ENCODE measurements around the gene LAMA5. TPM values are rescaled to one million over a fixed set of nuclear protein-coding genes. Genes with fewer than 3 reads are reported as not detected.

Gene LAMA5
- total and polyA plus RNA-seq, 9 donors, result 4.7 to 115 (median 42.2) TPM

DNA sequence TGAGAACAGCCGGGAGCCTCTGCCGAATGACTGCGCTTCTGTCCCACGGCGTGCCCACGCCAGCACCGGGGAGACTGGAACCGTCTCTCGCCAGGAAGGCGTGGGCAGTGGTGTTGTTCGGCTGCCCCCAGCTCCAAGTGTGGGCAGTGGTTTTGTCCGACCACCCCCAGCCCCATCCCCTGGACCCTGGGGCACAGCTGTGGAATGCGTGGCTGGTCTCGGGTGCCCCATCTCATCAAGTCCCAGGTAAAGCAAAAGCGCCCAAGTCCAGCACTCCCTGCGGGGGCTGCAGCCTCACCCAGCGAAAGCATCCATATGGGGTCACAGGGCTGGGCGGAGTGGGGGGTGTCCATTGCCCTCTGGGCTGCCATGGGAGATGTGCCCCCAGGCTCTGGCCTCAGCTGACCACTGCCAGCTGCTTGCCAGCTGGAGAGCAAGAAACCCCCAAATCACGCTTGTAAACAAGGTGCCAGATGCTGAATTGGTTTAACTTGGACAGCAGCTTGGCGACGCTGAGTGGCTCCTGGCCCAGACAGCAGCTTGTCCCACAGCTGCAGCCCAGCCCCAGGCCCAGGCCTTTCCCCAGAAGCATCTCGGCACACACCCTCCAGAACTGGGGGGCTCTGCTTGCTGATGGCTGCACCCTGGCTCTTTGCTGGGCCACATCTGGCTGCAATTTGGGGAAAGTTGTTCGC lies 35.5 kb upstream of the LAMA5 start:
- Histone ChIP-seq H3K4me1 (ENCODE audit: insufficient read depth) (peaks cover 11% of the 10 kb centered on the region), H3K9me3 (no peaks in the 10 kb centered on the region), H3K27ac (no peak overlapping the region), H3K36me3 (no peaks in the 10 kb centered on the region), H3K4me3 (no peak overlapping the region), H3K27me3 (no peaks in the 10 kb centered on the region)
- intact Hi-C loops (cut with DNase I), result loop anchor here in 2 of 4 donors (10.0 kb wide), 2 partner anchors 242 to 388 kb away; partner anchors contain the start of gene SLCO4A1 (in 1 of the 2)
- no peak for DNase-seq
- no peak for TF ChIP-seq EP300 (IDR thresholded peaks at IDR 0.05)
- TF ChIP-seq, protein P1, sequence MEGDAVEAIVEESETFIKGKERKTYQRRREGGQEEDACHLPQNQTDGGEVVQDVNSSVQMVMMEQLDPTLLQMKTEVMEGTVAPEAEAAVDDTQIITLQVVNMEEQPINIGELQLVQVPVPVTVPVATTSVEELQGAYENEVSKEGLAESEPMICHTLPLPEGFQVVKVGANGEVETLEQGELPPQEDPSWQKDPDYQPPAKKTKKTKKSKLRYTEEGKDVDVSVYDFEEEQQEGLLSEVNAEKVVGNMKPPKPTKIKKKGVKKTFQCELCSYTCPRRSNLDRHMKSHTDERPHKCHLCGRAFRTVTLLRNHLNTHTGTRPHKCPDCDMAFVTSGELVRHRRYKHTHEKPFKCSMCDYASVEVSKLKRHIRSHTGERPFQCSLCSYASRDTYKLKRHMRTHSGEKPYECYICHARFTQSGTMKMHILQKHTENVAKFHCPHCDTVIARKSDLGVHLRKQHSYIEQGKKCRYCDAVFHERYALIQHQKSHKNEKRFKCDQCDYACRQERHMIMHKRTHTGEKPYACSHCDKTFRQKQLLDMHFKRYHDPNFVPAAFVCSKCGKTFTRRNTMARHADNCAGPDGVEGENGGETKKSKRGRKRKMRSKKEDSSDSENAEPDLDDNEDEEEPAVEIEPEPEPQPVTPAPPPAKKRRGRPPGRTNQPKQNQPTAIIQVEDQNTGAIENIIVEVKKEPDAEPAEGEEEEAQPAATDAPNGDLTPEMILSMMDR (IDR thresholded peaks at IDR 0.05), result no peak
- TF ChIP-seq POLR2A (IDR thresholded peaks at IDR 0.05), result no peak
- 82 to 87% (median 86%) methylated on average over 23 of the region's 23 CpGs for WGBS, 3 donors

DNA sequence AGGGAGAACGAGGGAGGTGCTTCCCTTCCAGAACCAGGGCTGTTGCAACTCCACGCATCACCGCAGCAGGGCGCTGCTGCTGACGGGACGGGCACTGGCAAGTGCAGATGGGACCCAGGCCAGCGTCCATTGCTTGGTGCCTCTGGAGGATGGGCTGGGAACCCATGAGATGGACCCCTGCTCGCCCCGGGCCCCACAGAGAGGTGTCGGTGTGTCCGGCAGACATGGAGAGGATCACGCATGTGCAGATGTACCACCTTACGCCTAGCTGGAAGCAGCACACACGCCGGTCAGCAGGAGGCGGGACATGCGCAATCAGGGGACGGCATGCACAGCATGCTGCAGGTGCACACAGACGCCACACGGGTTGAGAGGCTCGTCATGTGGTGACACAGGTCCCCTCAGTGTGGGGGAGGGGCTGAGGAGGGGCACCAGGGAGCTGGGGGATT lies 34.2 kb upstream of the LAMA5 start:
- TF ChIP-seq, protein P1 (IDR thresholded peaks at IDR 0.05), result no peak
- no peak for TF ChIP-seq POLR2A (IDR thresholded peaks at IDR 0.05)
- TF ChIP-seq EP300 (IDR thresholded peaks at IDR 0.05), result no peak
- H3K4me3 ChIP-seq, result no peak overlapping the region
- intact Hi-C loops (cut with DNase I), result loop anchor here in 2 of 4 donors (10.0 kb wide), 2 partner anchors 243 to 387 kb away; partner anchors contain the start of gene SLCO4A1 (in 1 of the 2)
- H3K4me1 ChIP-seq (ENCODE audit: insufficient read depth), result peaks cover 9% of the 10 kb centered on the region
- H3K36me3 ChIP-seq, result no peaks in the 10 kb centered on the region
- no peaks in the 10 kb centered on the region for H3K9me3 ChIP-seq
- DNase-seq, result no peak
- no peak overlapping the region for H3K27ac ChIP-seq
- no peaks in the 10 kb centered on the region for H3K27me3 ChIP-seq
- WGBS, 3 donors, result 76 to 79% (median 78%) methylated on average over 21 of the region's 21 CpGs

DNA sequence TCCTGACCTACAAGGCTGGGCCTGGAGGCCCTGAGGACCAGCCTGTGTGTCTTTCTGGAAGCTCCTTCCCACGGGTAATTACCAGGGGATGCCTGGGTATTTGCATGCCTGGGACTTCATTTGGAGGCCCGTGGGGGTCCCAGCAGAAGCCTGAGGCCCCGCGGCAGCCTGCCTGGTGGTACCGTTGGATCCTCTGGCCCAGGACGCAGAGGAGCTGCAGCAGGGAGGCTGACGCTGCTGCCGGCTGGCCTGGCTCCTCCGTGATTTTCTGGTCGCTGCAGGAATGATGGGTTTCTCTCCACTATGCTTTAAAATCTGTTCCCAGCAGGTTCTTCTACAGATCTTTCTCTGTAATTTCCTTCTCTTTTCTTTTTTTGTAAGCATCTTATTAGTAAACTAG lies 33.4 kb upstream of the LAMA5 start:
- Histone ChIP-seq H3K9me3 (no peaks in the 10 kb centered on the region), H3K36me3 (no peaks in the 10 kb centered on the region), H3K4me1 (ENCODE audit: insufficient read depth) (peaks cover 3% of the 10 kb centered on the region), H3K4me3 (no peak overlapping the region), H3K27ac (no peak overlapping the region), H3K27me3 (no peaks in the 10 kb centered on the region)
- WGBS, 3 donors, result 78 to 87% (median 83%) methylated on average over 10 of the region's 10 CpGs
- TF ChIP-seq, protein P1 (IDR thresholded peaks at IDR 0.05), result no peak
- TF ChIP-seq EP300 (IDR thresholded peaks at IDR 0.05), result no peak
- no peak for TF ChIP-seq POLR2A (IDR thresholded peaks at IDR 0.05)
- no peak for DNase-seq
- intact Hi-C loops (cut with DNase I), result loop anchor here in 2 of 4 donors (10.0 kb wide), 2 partner anchors 244 to 386 kb away; partner anchors contain the start of gene SLCO4A1 (in 1 of the 2)

DNA sequence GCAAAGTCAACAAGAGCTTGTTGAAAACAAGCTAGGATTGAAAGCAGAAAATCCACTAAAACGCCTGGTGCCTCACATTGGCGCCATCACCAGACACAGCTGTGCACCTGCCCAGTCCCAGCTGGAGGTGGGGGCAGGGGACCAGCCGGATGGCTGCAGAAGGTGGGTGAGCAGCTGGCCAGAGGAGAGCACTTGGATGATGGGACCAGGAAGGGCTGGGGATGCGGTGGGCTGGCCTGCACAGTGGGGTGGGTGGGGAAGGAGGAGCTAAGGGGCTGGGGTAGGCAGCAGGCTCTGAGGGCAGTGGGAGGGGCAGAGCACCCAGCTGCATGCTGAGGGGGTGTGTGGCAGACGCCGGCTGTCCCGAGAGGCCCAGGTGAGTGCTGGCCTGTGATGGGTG lies 32.9 kb upstream of the LAMA5 start:
- Histone ChIP-seq H3K27me3 (no peaks in the 10 kb centered on the region), H3K4me1 (ENCODE audit: insufficient read depth) (no peaks in the 10 kb centered on the region), H3K9me3 (no peaks in the 10 kb centered on the region), H3K4me3 (no peak overlapping the region), H3K36me3 (no peaks in the 10 kb centered on the region), H3K27ac (no peak overlapping the region)
- intact Hi-C loops (cut with DNase I), result loop anchor here in 2 of 4 donors (10.0 kb wide), 2 partner anchors 245 to 385 kb away; partner anchors contain the start of gene SLCO4A1 (in 1 of the 2)
- TF ChIP-seq, protein P1 (IDR thresholded peaks at IDR 0.05), result no peak
- TF ChIP-seq EP300 (IDR thresholded peaks at IDR 0.05) (no peak), POLR2A (IDR thresholded peaks at IDR 0.05) (no peak)
- WGBS, 3 donors, result 78 to 80% (median 80%) methylated on average over 7 of the region's 7 CpGs
- no peak for DNase-seq

All from ovary (tissue), 9 donors.